ENCODE measurements around the gene MPRIP. TPM values are rescaled to one million over a fixed set of nuclear protein-coding genes. Genes with fewer than 3 reads are reported as not detected.

MPRIP gene
- total and polyA plus RNA-seq, 2 donors (not counting 3 experiments of a cell fraction or from before 2014, with no cell fraction given), result 94.6 to 246 TPM

DNA sequence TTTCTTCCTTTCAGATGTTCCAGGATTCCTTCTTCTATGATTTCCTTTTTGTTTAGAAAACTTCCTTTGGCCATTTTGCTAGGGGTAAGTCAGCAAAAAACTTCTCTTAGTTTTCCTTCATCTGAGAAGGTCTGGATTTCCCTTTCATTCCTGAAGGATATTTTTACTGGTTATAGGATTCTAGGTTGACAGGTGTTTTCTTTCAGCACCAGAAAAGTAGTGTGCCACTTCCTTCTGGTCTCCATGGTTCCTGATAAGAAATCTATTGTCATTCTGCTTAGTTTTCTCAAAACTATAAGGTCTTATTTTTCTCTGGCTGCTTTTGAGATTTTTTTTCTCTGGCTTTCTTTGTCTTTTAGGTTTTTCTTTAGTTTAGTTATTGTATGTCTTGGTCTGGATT is 27.6 kb downstream of the MPRIP start:
- peaks cover 9% of the 10 kb centered on the region for H4K20me1 ChIP-seq (replicated peaks; ENCODE audit: control insufficient read depth, extremely low read depth, insufficient read depth, low read length)
- no peaks in the 10 kb centered on the region for H3K27me3 ChIP-seq (ENCODE audit: control insufficient read depth in 2 of 2, insufficient read depth in 2 of 2, low read length in 2 of 2)
- no peak for FAIRE-seq
- dilution Hi-C loops (cut with MboI; ENCODE audit: extremely low pct_ligation_motif_present, low sequenced_read_pairs) (no loop called here), intact Hi-C loops (cut with micrococcal nuclease) (loop anchor here (10.0 kb wide), 1 partner anchor 65 kb away; no protein-coding TSS in a partner anchor)
- no peak overlapping the region for H3K4me3 ChIP-seq (replicated peaks in 1 of 3; ENCODE audit: insufficient read depth in 1 of 3, low read depth in 1 of 3, low read length in 3 of 3)
- POLR2A ChIA-PET, result no interaction called here
- H3K27ac ChIP-seq (ENCODE audit: insufficient read depth, low read depth, low read length), result no peak overlapping the region
- no peak overlapping the region for H2AFZ ChIP-seq (ENCODE audit: low read depth, low read length)
- TF ChIP-seq MYC (IDR thresholded peaks at IDR 0.05; ENCODE audit: low read depth, low read length), result no peak
- no peak for TF ChIP-seq JUN (IDR thresholded peaks at IDR 0.05; ENCODE audit: borderline replicate concordance, insufficient read depth, insufficient read length, low read depth)
- TF ChIP-seq EZH2 (IDR thresholded peaks at IDR 0.05; ENCODE audit: borderline replicate concordance, low read depth, low read length, severe bottlenecking), result no peak
- no peak for TF ChIP-seq POLR2A (IDR thresholded peaks at IDR 0.05; ENCODE audit: low read depth, low read length)
- no peak for TF ChIP-seq FOS (IDR thresholded peaks at IDR 0.05; ENCODE audit: borderline replicate concordance, insufficient read depth, low read length)
- TF ChIP-seq POLR2AphosphoS5 (IDR thresholded peaks at IDR 0.05; ENCODE audit: insufficient read depth, low read depth, low read length), result no peak
- TF ChIP-seq GATA2 (IDR thresholded peaks at IDR 0.05; ENCODE audit: insufficient read depth, insufficient read length, low read depth, low read length), result no peak
- no peak for TF ChIP-seq CTCF (IDR thresholded peaks at IDR 0.05; ENCODE audit: extremely low read depth in 1 of 2, insufficient read depth in 1 of 2, low read depth in 1 of 2, low read length in 2 of 2)
- TF ChIP-seq MAX (IDR thresholded peaks at IDR 0.05; ENCODE audit: insufficient read depth, insufficient read length), result no peak
- H3K9me1 ChIP-seq (replicated peaks; ENCODE audit: control insufficient read depth, extremely low read depth, insufficient read depth, low read length), result no peaks in the 10 kb centered on the region
- no peak overlapping the region for H3K9ac ChIP-seq (replicated peaks; ENCODE audit: extremely low read depth, insufficient read depth, low read length)
- no peak overlapping the region for H3K4me2 ChIP-seq (ENCODE audit: insufficient read depth, low read length)
- peaks cover 99% of the 10 kb centered on the region for H3K79me2 ChIP-seq (ENCODE audit: control insufficient read depth, insufficient read depth, low read length)
- BruUV-seq (replicated peaks), result no TSS peak
- no peak for DNase-seq (ENCODE audit: low read depth, low spot score)
- peaks cover 19% of the 10 kb centered on the region for H3K4me1 ChIP-seq (ENCODE audit: control insufficient read depth, extremely low read depth, insufficient read depth, low read length)
- no peaks in the 10 kb centered on the region for H3K36me3 ChIP-seq (ENCODE audit: control insufficient read depth in 2 of 2, extremely low read depth in 1 of 2, insufficient read depth in 2 of 2, low read length in 2 of 2)
- CTCF ChIA-PET, result no interaction called here
- H3K9me3 ChIP-seq (replicated peaks; ENCODE audit: control insufficient read depth, insufficient read depth, low read length), result no peaks in the 10 kb centered on the region

All from endothelial cell of umbilical vein (primary cell).